ENCODE results near the gene CX3CL1. TPM values are rescaled to one million over a fixed set of nuclear protein-coding genes. Genes with fewer than 3 reads are reported as not detected.

The CX3CL1 gene
- polyA plus RNA-seq, 1 donor (not counting 4 experiments of a cell fraction or from before 2014, with no cell fraction given) = 0.47 TPM

DNA sequence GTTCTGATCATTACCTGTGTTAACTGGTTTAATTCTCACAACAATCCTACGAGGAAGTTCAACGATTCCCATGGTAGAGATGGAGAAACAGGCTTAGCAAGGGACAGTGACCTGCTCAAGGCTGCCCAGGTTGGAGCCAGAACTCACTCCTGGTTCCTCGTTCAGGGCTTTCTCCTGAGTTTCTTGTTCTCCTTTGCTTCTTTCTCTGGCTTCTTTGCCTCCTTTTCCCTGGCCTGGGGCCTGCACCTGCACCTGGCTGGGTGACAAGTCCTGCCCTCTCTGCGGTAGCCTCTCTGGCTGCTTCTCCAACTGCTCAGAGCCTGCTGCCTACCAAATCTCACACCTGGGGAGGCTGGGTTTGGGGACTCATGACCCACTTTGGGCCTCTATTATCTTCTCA lies 10.9 kb upstream of the CX3CL1 start:
- Histone ChIP-seq H3K36me3 (ENCODE audit: control insufficient read depth in 2 of 2, extremely low read depth in 1 of 2, insufficient read depth in 2 of 2, low read length in 2 of 2) (no peaks in the 10 kb centered on the region), H3K27ac (ENCODE audit: control insufficient read depth, insufficient read depth, low read length) (no peak overlapping the region), H3K27me3 (ENCODE audit: control insufficient read depth, extremely low read depth, insufficient read depth, low read length) (peaks cover 4% of the 10 kb centered on the region), H2AFZ (ENCODE audit: control insufficient read depth, low read length) (no peak overlapping the region), H3K4me3 (ENCODE audit: control insufficient read depth in 2 of 3, extremely low read depth in 1 of 3, insufficient read depth in 2 of 3, low read depth in 1 of 3, low read length in 3 of 3) (no peak overlapping the region), H3K9me3 (ENCODE audit: control insufficient read depth, low read depth, low read length) (no peaks in the 10 kb centered on the region), H3K79me2 (ENCODE audit: control insufficient read depth, insufficient read depth, low read length) (no peaks in the 10 kb centered on the region), H3K4me1 (ENCODE audit: control insufficient read depth, extremely low read depth, insufficient read depth, low read length) (peaks cover 7% of the 10 kb centered on the region), H3K4me2 (ENCODE audit: control insufficient read depth, extremely low read depth, insufficient read depth, low read depth, low read length) (no peak overlapping the region), H3K9me1 (ENCODE audit: control insufficient read depth, extremely low read depth, insufficient read depth, low read length) (no peaks in the 10 kb centered on the region), H4K20me1 (ENCODE audit: control insufficient read depth, extremely low read depth, insufficient read depth, low read length) (no peaks in the 10 kb centered on the region), H3K9ac (ENCODE audit: control insufficient read depth, extremely low read depth, insufficient read depth, low read length) (no peak overlapping the region)
- FAIRE-seq (no peak), DNase-seq (ENCODE audit: low read depth, low spot score) (no peak)
- TF ChIP-seq EZH2 (IDR thresholded peaks at IDR 0.05; ENCODE audit: low read length) = no peak
- dilution Hi-C loops (cut with MboI; ENCODE audit: extremely low pct_ligation_motif_present, low sequenced_read_pairs) = no loop called here

DNA sequence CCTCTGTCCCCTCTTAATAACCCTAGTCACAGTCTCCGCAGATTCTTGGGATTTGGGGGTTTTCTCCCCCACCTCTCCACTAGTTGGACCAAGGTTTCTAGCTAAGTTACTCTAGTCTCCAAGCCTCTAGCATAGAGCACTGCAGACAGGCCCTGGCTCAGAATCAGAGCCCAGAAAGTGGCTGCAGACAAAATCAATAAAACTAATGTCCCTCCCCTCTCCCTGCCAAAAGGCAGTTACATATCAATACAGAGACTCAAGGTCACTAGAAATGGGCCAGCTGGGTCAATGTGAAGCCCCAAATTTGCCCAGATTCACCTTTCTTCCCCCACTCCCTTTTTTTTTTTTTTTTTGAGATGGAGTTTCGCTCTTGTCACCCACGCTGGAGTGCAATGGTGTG lies 8.1 kb upstream of the CX3CL1 start:
- no peaks in the 10 kb centered on the region for H3K9me1 ChIP-seq (ENCODE audit: control insufficient read depth, extremely low read depth, insufficient read depth, low read length)
- H2AFZ ChIP-seq (ENCODE audit: control insufficient read depth, low read length) = no peak overlapping the region
- FAIRE-seq (no peak), DNase-seq (ENCODE audit: low read depth, low spot score) (no peak)
- no peaks in the 10 kb centered on the region for H3K9me3 ChIP-seq (ENCODE audit: control insufficient read depth, low read depth, low read length)
- H3K4me1 ChIP-seq (ENCODE audit: control insufficient read depth, extremely low read depth, insufficient read depth, low read length) = no peaks in the 10 kb centered on the region
- H3K4me2 ChIP-seq (ENCODE audit: control insufficient read depth, extremely low read depth, insufficient read depth, low read depth, low read length) = no peak overlapping the region
- no peak for TF ChIP-seq EZH2 (IDR thresholded peaks at IDR 0.05; ENCODE audit: low read length)
- TF ChIP-seq, protein P1, sequence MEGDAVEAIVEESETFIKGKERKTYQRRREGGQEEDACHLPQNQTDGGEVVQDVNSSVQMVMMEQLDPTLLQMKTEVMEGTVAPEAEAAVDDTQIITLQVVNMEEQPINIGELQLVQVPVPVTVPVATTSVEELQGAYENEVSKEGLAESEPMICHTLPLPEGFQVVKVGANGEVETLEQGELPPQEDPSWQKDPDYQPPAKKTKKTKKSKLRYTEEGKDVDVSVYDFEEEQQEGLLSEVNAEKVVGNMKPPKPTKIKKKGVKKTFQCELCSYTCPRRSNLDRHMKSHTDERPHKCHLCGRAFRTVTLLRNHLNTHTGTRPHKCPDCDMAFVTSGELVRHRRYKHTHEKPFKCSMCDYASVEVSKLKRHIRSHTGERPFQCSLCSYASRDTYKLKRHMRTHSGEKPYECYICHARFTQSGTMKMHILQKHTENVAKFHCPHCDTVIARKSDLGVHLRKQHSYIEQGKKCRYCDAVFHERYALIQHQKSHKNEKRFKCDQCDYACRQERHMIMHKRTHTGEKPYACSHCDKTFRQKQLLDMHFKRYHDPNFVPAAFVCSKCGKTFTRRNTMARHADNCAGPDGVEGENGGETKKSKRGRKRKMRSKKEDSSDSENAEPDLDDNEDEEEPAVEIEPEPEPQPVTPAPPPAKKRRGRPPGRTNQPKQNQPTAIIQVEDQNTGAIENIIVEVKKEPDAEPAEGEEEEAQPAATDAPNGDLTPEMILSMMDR (optimal IDR thresholded peaks at IDR 0.05 in 1 of 3, IDR thresholded peaks at IDR 0.05 in 1 of 3, conservative IDR thresholded peaks at IDR 0.05 in 1 of 3; ENCODE audit: extremely low read depth in 1 of 3, insufficient read depth in 2 of 3, low read length in 3 of 3) = no peak
- H4K20me1 ChIP-seq (ENCODE audit: control insufficient read depth, extremely low read depth, insufficient read depth, low read length) = no peaks in the 10 kb centered on the region
- peaks cover 8% of the 10 kb centered on the region for H3K27me3 ChIP-seq (ENCODE audit: control insufficient read depth, extremely low read depth, insufficient read depth, low read length)
- no peaks in the 10 kb centered on the region for H3K36me3 ChIP-seq (ENCODE audit: control insufficient read depth in 2 of 2, extremely low read depth in 1 of 2, insufficient read depth in 2 of 2, low read length in 2 of 2)
- H3K27ac ChIP-seq (ENCODE audit: control insufficient read depth, insufficient read depth, low read length) = no peak overlapping the region
- H3K9ac ChIP-seq (ENCODE audit: control insufficient read depth, extremely low read depth, insufficient read depth, low read length) = no peak overlapping the region
- dilution Hi-C loops (cut with MboI; ENCODE audit: extremely low pct_ligation_motif_present, low sequenced_read_pairs) = no loop called here
- no peaks in the 10 kb centered on the region for H3K79me2 ChIP-seq (ENCODE audit: control insufficient read depth, insufficient read depth, low read length)
- no peak overlapping the region for H3K4me3 ChIP-seq (ENCODE audit: control insufficient read depth in 2 of 3, extremely low read depth in 1 of 3, insufficient read depth in 2 of 3, low read depth in 1 of 3, low read length in 3 of 3)

DNA sequence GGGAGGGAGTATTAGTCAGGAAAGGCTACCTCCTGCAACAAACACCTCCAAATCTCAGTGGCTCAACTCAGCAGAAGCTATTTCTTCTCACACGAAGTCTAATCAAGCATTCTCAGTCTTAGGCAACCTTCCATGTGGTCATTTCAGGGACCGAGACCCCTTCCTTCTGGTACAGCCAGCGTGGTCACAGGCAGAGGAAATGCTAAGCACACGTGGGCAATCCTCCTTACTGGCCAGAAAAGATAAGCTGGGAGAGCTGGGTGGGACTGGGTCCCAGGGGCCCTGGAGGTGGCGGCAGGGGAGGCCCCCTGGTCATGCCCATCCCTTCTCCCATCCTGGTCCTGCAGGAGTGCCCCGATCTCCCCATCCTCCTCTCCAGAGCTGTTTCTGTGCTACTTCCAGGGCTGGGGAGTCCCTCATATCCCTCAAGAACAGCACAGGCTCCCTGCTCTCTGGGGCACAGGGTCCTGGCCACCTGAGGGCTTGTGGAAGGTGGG lies 5.7 kb upstream of the CX3CL1 start:
- no peak for FAIRE-seq

More for the DNA sequence above, 5.7 kb upstream of the CX3CL1 start:
- dilution Hi-C loops (cut with MboI; ENCODE audit: extremely low pct_ligation_motif_present, low sequenced_read_pairs) = no loop called here
- Histone ChIP-seq H3K4me3 (ENCODE audit: control insufficient read depth in 2 of 3, extremely low read depth in 1 of 3, insufficient read depth in 2 of 3, low read depth in 1 of 3, low read length in 3 of 3) (no peak overlapping the region), H3K79me2 (ENCODE audit: control insufficient read depth, insufficient read depth, low read length) (no peaks in the 10 kb centered on the region), H3K9me1 (ENCODE audit: control insufficient read depth, extremely low read depth, insufficient read depth, low read length) (no peaks in the 10 kb centered on the region), H3K36me3 (ENCODE audit: control insufficient read depth in 2 of 2, extremely low read depth in 1 of 2, insufficient read depth in 2 of 2, low read length in 2 of 2) (no peaks in the 10 kb centered on the region), H3K27me3 (ENCODE audit: control insufficient read depth, extremely low read depth, insufficient read depth, low read length) (peaks cover 8% of the 10 kb centered on the region), H2AFZ (ENCODE audit: control insufficient read depth, low read length) (no peak overlapping the region), H3K9ac (ENCODE audit: control insufficient read depth, extremely low read depth, insufficient read depth, low read length) (no peak overlapping the region), H4K20me1 (ENCODE audit: control insufficient read depth, extremely low read depth, insufficient read depth, low read length) (no peaks in the 10 kb centered on the region), H3K4me1 (ENCODE audit: control insufficient read depth, extremely low read depth, insufficient read depth, low read length) (no peaks in the 10 kb centered on the region), H3K4me2 (ENCODE audit: control insufficient read depth, extremely low read depth, insufficient read depth, low read depth, low read length) (no peak overlapping the region), H3K9me3 (ENCODE audit: control insufficient read depth, low read depth, low read length) (no peaks in the 10 kb centered on the region), H3K27ac (ENCODE audit: control insufficient read depth, insufficient read depth, low read length) (no peak overlapping the region)
- no peak for DNase-seq (ENCODE audit: low read depth, low spot score)
- TF ChIP-seq EZH2 (IDR thresholded peaks at IDR 0.05; ENCODE audit: low read length) = no peak

All from keratinocyte (primary cell).